Activated naive CD4-positive, alpha-beta T cell treated with anti-CD3 and anti-CD28 coated beads, Interleukin-2, amount 50 U/mL, for 16 hours (primary cell): ENCODE data around the gene SEC16A.
"Not testable (repeated sequence)": the region's sequence is repeated elsewhere in the genome, so short reads cannot be mapped to it uniquely, and the experiment has no call there.

Experiments
- DNase-seq: peaks from one replicate; pipeline ENCODE4 v3.0.0-alpha.2; 2020

SEC16A gene

DNA sequence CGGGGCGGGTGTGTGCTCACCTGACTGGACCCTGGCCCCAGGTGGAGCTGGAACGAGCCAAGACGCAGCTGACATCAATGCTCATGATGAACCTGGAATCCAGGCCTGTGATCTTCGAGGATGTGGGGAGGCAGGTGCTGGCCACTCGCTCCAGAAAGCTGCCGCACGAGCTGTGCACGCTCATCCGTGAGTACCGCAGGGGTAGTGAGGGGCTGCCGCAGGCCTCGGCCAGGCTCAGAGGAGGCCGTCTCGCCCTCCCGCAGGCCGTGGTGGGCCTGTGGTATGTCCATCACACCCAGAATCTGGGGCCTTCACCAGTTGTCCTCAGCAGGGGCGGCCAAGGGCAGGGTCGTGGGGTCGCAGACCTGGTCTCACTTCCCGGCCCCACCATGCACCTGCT lies 61.0 kb downstream of the SEC16A start:
- no peak for DNase-seq

DNA sequence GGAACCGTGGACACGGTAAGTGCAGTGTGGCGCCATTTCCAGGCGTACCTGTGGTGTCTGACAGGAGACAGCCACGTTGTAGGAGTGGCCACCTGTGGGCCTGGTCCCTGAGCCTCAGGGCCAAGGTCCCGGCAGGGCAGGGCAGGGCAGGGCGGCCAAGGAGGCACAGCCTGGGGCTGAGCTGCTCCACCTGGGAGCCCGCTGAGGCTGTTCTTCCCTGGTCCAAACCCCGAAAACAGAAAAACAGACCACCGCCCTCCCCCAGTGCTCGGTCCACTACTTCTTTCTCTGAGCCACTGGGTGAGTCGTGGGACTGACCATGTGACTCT lies 63.8 kb downstream of the SEC16A start:
- DNase-seq, result no peak

DNA sequence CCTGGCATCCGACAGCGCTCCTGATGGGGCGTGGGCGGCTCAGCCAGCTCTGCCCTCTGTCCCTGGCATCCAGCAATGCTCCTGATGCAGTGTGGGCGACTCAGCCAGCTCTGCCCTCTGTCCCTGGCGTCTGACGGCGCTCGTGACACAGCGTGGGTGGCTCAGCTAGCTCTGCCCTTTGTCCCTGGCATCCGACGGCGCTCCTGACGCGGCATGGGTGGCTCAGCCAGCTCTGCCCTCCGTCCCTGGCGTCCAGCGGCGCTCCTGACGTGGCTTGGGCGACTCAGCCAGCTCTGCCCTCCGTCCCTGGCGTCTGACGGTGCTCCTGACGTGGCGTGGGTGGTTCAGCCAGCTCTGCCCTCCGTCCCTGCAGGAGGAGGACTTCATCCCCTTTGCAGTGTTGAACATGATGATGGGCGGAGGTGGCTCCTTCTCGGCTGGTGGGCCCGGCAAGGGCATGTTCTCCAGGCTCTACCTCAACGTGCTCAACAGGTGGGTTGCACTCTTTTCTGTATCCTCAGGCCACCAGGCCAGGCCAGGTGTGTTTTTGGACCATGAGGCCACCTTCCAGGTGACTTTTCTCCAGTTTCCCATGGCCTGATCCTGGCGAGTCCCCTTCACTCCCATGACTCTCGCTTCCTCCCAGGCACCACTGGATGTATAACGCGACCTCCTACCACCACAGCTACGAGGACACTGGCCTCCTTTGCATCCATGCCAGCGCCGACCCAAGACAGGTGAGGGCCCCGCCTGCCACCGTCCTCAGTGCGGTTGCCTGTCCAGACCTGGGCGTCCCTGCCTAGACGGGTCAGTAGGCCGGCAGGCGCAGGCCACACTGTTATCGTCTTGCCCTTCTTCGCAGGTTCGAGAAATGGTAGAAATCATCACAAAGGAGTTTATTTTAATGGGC lies 64.4 kb downstream of the SEC16A start:
- DNase-seq, result no peak

DNA sequence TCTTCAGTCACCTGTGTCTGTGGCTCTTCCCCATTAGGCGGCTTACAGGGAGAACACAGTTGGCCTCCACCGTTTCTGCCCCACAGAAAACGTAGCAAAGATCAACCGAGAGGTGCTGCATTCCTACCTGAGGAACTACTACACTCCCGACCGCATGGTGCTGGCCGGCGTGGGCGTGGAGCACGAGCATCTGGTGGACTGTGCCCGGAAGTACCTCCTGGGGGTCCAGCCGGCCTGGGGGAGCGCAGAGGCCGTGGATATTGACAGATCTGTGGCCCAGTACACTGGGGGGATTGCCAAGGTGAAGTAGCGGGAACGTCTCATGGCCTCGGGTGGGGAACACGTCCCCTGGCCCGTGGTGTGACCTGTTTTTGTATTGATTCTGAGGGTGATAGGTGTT lies 65.9 kb downstream of the SEC16A start:
- no peak for DNase-seq

DNA sequence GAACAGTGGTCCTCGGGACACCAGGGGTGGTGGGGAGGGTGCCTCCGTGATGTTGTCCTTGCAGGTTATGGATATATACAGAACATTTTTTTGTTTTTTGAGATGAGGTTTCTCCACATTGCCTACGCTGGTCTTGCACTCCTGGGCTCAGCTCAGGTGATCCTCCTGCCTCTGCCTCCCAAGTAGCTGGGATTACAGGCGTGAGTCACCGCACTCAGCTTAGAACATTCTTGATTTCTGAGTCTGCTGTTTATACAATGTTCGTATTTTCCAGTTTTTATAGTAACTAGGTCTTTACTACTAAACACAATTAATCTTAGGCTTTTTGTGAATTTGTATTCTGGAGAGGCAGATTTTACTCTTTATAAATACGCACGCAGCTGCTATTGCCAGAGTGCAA lies 66.4 kb downstream of the SEC16A start:
- no peak for DNase-seq

DNA sequence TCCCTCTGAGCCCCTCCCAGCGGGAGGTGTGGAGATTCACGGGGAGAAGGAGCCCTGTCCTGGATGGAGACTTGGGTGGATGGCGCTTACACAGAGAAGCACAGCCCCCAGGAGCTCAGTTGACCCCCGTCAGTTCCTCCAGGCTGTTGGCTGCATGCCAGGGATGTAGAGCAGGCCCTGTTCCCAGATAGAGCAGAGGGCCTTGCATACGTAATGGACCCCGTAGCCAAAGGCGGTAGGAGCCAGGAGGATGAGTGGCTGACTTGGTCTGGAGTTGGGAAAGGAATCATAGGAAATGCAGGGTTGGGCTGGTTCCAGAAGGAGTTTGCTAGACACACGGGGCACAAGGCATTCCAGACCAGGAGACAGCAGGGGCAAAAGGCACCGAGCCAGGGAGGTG lies 69.9 kb downstream of the SEC16A start:
- no peak for DNase-seq

DNA sequence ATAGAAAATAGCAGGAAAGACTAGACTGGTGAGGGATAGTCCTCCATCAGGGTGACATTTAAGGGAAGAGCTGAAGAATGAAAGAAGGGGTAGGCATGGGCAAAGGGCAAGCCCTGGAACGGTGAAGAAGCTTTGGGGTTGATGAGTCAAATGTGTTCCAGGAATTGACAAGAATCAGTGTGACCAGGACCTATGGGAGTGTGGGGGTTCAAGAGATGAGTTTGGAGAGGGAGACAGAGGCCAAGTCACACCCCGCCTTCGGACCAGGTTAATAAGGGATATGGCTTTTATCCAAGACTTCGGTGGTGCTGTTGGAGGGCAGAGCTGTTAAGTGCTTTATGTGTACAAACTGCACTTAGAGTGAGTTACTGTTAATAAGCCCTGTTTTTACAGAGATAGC lies 71.5 kb downstream of the SEC16A start:
- no peak for DNase-seq

DNA sequence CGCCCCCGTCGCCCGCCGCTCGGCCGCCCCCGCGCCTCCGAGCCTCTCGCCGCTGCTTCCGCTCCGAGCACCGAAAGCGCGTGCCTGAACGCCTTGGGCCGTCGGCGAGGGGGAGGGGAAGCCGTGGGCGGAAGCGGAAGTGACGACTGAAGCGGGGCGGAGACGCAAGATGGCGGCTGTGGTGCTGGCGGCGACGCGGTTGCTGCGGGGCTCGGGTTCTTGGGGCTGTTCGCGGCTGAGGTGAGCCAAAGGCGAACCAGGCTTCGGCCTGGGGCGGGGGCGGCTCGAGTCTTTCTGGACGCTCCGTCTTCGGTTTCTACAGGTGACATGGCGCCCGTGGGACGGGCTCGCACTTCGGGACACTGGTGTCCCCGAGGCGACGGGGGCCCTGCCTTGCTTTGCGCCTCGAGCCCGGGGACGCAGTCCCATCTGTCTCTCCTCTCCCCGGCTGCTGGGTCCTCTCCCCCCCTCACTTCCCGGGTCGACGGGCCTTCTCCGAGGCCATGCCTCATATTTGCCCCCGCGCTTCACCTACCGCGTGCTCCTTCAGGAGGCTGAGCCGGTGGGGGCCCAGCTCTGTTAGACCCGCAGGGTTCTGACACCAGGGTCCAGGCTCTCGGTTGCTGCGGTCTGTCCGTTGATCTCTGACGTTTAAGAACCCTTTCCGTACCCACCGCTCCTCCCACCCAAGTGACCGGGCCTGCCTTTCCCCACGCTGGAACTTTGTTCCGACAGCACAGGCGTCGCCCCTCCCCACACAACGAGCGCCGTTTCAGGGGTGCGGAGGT lies 72.1 kb downstream of the SEC16A start, which contains the start of the genes ENTR1 and PMPCA:
ENTR1 (minus strand) TSS at position 115 of the 788 bp plus-strand sequence. CDS start 217 bp downstream, outside the sequence.
PMPCA (plus strand) TSS at position 159 of the 788 bp plus-strand sequence; CDS start at position 170, 11 bp downstream.
- peak; percentile 97 for DNase-seq

DNA sequence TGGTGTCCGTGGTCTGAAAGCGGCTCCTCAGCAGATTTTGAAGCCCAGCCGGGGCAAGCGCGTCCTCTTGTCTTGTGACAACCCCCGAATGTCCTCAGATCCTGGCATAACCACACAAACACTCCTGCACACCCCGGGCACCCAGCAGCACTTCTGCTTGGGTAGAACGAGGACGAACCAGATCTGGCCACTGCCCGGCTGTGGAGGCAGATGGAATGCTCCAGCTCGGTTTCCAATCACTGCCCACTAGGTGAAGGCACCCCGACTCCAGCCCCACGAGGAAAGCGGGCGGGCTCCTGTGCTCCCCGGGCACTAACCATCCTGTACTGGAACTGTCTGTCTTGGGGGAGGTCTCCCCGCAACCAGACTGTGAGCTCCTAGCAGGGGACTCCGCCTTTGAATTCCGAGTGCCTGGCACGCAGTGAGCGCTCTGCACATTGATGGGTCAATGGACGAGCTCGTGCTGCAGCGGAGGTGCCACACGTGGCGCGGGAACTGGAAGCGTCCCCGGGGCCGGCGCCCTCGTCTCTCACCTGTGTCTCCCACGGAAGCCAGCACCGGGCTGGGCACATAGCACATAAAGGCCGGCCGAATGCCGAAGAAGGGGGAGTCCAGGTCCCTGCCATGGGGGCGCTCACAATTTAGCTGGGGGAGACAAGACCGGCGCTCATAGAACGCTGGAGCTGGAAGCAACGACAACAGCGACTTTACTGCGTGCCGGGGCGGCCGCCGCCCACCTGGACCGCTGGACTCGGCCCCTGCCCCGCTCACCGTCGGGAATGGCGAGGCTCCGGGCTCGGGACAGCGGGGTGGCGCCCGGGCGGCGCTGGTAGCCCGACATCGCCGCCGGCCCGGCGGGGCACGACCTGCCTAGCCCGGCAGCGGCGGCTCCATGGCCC lies 73.0 kb downstream of the SEC16A start:
- DNase-seq, result peak; percentile 49

DNA sequence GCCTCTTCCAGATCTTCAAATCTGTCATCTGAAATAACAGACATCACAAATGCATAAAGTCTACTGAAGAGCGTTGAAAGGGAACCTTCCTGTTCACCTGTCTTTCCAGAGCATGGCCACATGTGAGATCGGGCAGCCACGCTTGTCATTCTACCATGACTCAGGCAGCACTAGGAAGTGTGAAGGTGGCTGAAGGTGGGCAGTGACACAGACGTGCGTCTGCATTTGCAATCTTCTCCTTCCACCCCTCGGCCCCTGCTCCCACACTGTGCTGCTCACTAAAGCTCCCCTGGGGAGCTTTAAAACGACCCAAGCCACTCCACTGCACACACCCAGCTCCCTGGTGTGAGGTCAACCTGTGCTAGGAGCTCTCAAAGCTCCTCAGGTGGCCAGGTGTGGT lies 74.9 kb downstream of the SEC16A start:
- no peak for DNase-seq

DNA sequence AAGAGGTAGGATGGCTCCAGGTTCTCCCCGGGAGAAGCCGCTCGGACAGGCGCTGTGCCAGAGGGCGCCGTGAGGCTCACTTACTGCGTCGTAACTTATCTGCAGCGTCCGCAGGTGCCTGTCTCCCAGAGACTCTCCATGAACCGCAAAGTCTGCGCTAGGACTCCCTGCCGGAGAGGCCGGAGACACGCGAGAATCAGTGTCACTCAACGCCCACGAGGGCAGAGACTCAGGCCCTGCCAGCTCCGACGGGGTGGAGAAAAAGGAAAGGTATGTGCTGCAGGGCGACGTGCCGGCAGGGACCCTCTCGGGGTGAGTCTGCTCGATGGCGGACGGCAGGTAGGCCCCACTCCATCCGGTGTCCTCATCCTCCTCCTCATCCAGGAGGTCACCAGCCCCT lies 75.8 kb downstream of the SEC16A start:
- not testable (repeated sequence) for DNase-seq

DNA sequence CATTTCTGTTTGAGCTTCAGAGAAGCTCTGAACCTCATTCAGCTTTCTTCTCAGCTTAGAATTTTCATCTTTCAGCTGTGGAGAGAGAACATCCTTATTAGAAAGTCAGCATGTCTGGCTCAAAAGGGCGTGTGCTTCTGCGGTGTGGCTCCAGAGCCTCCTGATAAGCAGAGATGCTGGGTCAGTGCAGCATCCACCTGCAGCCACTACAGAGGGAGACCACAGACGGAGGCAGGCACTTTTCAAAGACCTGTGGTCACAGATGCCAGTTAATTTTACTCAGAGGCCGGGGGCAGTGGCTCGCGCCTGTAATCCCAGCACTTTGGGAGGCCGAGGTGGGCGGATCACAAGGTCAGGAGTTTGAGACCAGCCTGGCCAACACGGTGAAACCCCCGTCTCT lies 76.9 kb downstream of the SEC16A start:
- DNase-seq, result not testable (repeated sequence)

DNA sequence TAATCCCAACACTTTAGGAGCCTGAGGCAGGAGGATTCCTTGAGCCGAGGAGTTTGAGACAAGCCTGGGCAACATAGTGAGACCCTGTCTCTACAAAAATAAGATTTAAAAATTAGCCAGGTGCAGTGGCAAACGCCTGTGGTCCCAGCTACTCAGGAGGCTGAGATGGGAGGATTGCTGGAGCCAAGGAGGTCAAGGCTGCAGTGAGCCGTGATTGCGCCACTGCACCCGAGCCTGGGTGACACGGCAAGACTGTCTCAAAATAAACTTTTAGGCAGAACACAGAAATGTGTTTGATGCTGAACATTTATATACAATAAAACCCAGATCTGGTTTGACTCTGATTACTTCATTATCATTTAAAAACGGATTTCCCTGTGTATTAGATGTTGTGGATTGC lies 77.4 kb downstream of the SEC16A start:
- DNase-seq, result no peak

DNA sequence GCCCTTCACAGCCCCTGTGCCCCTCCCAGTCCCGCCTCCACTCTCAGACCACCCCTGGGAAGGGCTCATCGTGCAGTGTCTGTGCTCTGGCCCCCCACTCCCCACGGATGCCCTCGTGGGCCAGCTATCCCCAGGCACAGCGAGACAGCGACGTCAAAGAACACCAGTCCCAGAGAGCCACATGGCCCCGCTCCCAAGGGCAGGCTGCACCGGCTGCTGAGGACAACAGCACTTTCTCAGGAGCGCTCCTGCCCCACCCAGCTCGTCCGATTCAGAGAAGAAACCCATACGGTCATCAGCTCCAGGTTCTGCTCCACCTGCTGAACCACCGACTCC lies 78.1 kb downstream of the SEC16A start:
- no peak for DNase-seq

DNA sequence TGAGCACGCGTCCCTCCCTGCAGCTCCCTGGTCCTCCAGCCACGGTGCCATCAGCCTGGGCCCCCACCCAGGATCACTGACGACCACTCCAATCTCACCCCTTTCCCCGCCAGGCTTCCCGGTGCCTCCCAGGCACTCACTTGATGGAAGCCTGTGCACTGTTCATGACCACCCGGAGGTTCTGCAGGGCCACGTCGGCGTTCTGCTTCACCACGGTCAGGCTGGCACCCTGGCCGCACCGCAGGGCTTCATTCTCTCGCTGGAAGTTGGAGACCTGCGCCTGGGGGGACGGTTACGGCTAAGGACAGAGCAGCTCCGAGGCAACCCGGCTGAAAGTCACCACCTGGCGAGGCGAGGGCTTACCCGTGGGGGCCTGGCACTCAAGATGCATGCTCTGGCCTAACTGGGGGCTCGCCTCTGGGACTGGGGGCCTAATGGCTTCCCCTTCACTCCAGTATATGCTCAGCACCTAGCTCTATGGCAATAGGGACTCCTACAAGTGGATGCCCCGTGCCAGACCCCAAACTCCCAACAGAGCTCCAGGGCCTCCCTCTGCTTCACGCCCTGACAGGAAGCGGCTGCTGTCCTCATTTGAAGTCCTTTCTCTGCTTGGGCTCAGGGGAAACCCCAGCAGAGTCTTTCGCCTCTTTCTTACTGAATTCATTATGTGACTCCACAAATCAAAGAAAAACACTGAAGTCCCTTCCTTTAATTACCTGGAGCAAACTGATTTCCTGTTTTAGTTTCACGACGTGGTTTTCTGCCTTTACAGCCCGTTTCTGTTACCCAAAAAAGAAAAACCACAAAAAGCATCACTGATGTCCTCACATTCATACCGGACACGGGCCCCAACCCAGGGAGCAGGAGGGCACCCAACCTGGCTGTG lies 78.7 kb downstream of the SEC16A start:
- peak; percentile 30 for DNase-seq

DNA sequence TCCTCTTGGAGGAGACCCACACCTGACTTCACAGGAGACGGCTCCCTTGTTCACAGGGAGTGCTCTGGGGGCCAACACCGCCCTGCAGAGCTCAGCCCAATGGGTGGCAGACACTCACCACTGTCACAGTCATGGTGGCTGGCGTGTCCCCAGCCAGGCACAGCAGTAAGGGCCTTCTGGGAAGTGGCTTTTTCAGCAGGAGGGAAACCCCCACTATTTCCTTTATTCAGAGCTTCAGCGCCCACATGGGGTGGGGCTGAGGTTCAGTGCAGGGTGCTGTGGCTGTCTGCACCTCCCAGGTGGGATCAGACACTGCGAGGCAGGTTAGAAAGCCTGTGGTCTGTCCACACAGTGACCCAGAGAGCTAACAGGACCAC lies 79.3 kb downstream of the SEC16A start:
- peak; percentile 73 for DNase-seq

DNA sequence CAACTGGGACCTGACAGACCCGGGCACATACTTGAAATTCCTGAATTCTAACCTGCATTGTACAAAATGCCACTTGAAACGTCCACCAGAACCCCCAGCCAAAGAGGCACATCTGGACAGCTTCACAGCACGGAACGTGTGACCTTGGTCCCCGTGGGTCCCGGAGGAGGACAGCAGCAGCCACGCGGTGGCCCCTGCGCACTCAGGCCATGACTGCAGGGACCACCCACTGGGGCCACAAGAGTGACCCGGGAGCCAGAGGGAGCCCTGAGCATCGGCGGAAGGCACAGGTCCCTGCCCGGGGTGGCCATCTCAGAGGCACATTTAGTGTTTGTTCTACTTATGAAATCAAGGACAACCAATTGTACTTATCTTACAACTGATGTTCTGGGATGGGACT lies 80.8 kb downstream of the SEC16A start:
- DNase-seq, result no peak

DNA sequence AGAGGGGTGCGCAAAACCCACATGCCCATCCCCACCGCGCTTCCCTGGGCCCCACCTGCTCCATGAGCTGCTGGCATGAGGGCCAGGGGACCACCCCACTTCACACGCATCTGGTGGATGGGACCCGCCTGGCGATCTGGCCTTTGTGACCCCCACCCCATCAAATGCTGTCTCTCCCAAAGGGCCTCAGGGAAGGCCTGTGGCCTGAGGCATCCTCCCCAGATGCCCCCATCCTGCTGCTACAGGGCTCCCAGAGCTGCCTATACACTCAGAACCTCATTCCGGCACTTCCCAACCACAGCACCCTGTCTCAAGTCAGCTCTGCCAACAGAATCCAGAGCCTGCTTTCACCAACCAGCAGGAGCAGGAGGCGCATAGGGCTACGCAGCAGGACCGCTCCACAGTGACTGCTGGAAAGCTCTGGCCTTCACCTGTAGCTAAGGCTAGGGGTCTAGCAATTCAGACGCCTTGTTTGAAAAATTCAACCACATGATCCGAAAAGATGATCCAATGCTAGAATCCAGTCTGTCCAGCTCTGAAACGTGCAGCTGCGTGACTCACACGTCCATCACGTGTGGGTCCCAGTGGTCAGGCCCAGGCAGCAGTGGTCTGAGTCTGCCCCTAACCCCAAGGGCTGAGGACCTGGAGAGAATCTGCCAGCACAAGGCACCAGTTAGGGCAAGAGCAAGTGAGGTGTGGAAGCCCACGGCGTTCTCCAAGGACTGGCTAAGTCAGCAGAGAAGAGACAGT lies 81.5 kb downstream of the SEC16A start:
- no peak for DNase-seq

DNA sequence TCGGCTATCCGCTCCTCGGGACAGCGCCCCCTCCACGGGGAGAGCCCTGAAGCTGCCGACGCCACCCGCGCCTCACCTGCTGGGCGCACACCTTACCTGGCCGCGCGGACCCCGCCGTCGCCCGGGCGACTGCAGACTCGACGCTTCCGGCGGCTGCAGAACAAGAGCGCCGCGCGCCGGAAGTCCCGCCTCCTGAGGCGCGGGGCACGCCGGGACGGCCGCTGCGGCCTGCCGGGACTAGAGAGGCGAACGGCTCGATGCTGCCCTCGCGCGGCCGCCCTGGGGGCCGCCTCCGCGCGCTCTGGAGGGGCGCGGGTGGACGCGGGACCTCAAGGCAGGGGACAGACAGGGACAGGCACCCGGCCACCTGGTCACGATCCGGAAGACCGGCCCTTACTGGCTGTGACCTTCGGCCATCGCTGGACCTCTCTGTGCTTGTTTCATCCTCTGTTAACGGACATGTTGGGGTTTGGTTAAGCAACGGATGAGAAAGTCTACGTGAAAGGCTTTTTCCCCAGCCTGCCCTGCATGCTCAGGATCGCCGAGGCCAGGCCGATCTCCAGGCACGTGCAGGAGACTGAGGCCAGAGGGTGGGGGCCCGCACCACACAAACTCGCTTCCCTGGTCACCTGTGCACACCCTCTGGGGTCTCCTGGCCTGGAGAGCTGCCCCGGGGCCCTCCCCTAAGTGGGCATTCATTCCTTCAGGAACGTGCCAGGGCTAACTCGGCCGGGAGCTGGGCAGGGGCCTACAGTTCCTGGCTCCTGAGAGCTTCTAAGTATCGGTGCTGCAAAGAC lies 82.6 kb downstream of the SEC16A start, which contains the start of gene SNAPC4:
SNAPC4 (minus strand) TSS at position 133 of the 797 bp plus-strand sequence. CDS start 1,742 bp downstream, outside the sequence.
- DNase-seq, result peak; percentile 89
